Uterus (tissue), 4 donors: Measurements from ENCODE around the gene CTPS2. TPM values are rescaled to one million over a fixed set of nuclear protein-coding genes. Genes with fewer than 3 reads are reported as not detected.
A peak's percentile ranks its signal among the peaks of the same experiment; 100 is the strongest.

Source experiments
- DNase-seq, 2 donors: peaks; one replicate each; pipeline ENCODE4 v3.0.0-alpha.2; 2019 to 2020
- H3K27ac ChIP-seq, 2 donors: fragments of 200-600 bp; sonication (generic); 1 replicate in 1 of 2; 2 replicates in 1 of 2; pipeline ENCODE4 v1.5.1; 2016 to 2018
- H3K27me3 ChIP-seq, 2 donors: fragments of 200-600 bp; sonication (generic); one replicate each; pipeline ENCODE4 v1.5.1; 2018 to 2019; ENCODE audit warnings: control low read depth in 1 of 2
- H3K36me3 ChIP-seq, 2 donors: fragments of 200-600 bp; sonication (generic); one replicate each; pipeline ENCODE4 v1.5.1; 2019; ENCODE audit warnings: control low read depth in 1 of 2
- H3K4me1 ChIP-seq, 2 donors: fragments of 200-600 bp; sonication (generic); one replicate each; pipeline ENCODE4 v1.5.1; 2018 to 2019; ENCODE audit warnings: control low read depth in 1 of 2
- H3K4me3 ChIP-seq, 2 donors: fragments of 200-600 bp; sonication (generic); 1 replicate in 1 of 2; 2 replicates in 1 of 2; pipeline ENCODE4 v1.5.1; 2018 to 2019; ENCODE audit warnings: mild to moderate bottlenecking in 1 of 2
- H3K9me3 ChIP-seq, 2 donors: fragments of 200-600 bp; sonication (generic); one replicate each; pipeline ENCODE4 v1.5.1; 2019; ENCODE audit warnings: control low read depth in 1 of 2
- CTCF ChIP-seq, 4 experiments: fragments of 200-600 bp in 2 of 4; fragments of 450-650 bp in 2 of 4; sonication (generic) in 2 of 4; IDR thresholded peaks; one replicate each; pipeline ENCODE4 v1.5.1; 2016 to 2019; ENCODE audit warnings: antibody characterized with exemption in 4 of 4, mild to moderate bottlenecking in 2 of 4, moderate library complexity in 1 of 4
- POLR2A ChIP-seq, 2 donors: fragments of 450-650 bp; IDR thresholded peaks; one replicate each; pipeline ENCODE4 v1.6.1; 2016; ENCODE audit warnings: antibody characterized with exemption in 2 of 2, mild to moderate bottlenecking in 1 of 2, moderate library complexity in 1 of 2
- intact Hi-C: fragments of 100-400 bp; cut with DNase I; formaldehyde crosslinking; loops from one replicate; pipeline ENCODE4 v1.15.1; 2023; ENCODE audit warnings: low total_unique reads
- total RNA-seq, 4 donors: library from RNA; depleted of rRNA in 3 of 4; stranded (reverse); fragments of >200 nt in 3 of 4; gene quantifications; one replicate each; pipeline versions ENCODE4 v1.1.0 to v1.2.4, GENCODE V29; 2014 to 2023
- donor health status: DM: yes; HTN: yes; CAD: no.

The CTPS2 gene
- total RNA-seq, 4 donors from 2014 or later = 7.1 to 48.9 (median 14.8) TPM

- intact Hi-C loops = no loop called here
- Histone ChIP-seq H3K4me3 (no peak overlapping the region), H3K27me3 (no peaks in the 10 kb centered on the region), H3K4me1 (no peaks in the 10 kb centered on the region), H3K36me3 (no peaks in the 10 kb centered on the region), H3K9me3 (no peaks in the 10 kb centered on the region), H3K27ac (no peak overlapping the region)
- TF ChIP-seq CTCF (IDR thresholded peaks at IDR 0.05) = no peak
- TF ChIP-seq POLR2A (IDR thresholded peaks at IDR 0.05) = no peak
- no peak for DNase-seq
These were observed 13.1 kb downstream of the CTPS2 start for GRCh38 chrX:16699389-16699788.

- H3K27ac ChIP-seq = no peak overlapping the region
- H3K4me1 ChIP-seq = no peaks in the 10 kb centered on the region
- no peak for DNase-seq
- H3K36me3 ChIP-seq = no peaks in the 10 kb centered on the region
- no peaks in the 10 kb centered on the region for H3K9me3 ChIP-seq
- no peak overlapping the region for H3K4me3 ChIP-seq
- no peaks in the 10 kb centered on the region for H3K27me3 ChIP-seq
- intact Hi-C loops = no loop called here
- TF ChIP-seq POLR2A (IDR thresholded peaks at IDR 0.05) (no peak), CTCF (IDR thresholded peaks at IDR 0.05) (no peak)
These were observed 15.5 kb downstream of the CTPS2 start for GRCh38 chrX:16696956-16697355.

GRCh38 chrX:16695079-16695676 lies 17.3 kb downstream of the CTPS2 start:
- Histone ChIP-seq H3K4me1 (no peaks in the 10 kb centered on the region), H3K27me3 (no peaks in the 10 kb centered on the region), H3K27ac (no peak overlapping the region), H3K36me3 (no peaks in the 10 kb centered on the region), H3K9me3 (no peaks in the 10 kb centered on the region), H3K4me3 (no peak overlapping the region)
- intact Hi-C loops = no loop called here
- peak; percentile 71 to 83 (median 78) for TF ChIP-seq CTCF (IDR thresholded peaks at IDR 0.05)
- TF ChIP-seq POLR2A (IDR thresholded peaks at IDR 0.05) = no peak
- peak; percentile 56 to 58 for DNase-seq

GRCh38 chrX:16687514-16687913 lies 25.0 kb downstream of the CTPS2 start:
- TF ChIP-seq CTCF (IDR thresholded peaks at IDR 0.05) (no peak), POLR2A (IDR thresholded peaks at IDR 0.05) (no peak)
- H3K36me3 ChIP-seq = no peaks in the 10 kb centered on the region
- no peaks in the 10 kb centered on the region for H3K4me1 ChIP-seq

GRCh38 chrX:16683007-16683664 lies 29.3 kb downstream of the CTPS2 start:
- Histone ChIP-seq H3K27me3 (no peaks in the 10 kb centered on the region), H3K4me3 (no peak overlapping the region), H3K27ac (no peak overlapping the region), H3K4me1 (no peaks in the 10 kb centered on the region), H3K36me3 (no peaks in the 10 kb centered on the region), H3K9me3 (no peaks in the 10 kb centered on the region)
- no peak for TF ChIP-seq CTCF (IDR thresholded peaks at IDR 0.05)
- no peak for DNase-seq
- intact Hi-C loops = no loop called here

More at GRCh38 chrX:16687514-16687913, 25.0 kb downstream of the CTPS2 start:
- no peak overlapping the region for H3K27ac ChIP-seq
- intact Hi-C loops = no loop called here
- no peak overlapping the region for H3K4me3 ChIP-seq
- H3K27me3 ChIP-seq = no peaks in the 10 kb centered on the region
- no peak for DNase-seq
- H3K9me3 ChIP-seq = no peaks in the 10 kb centered on the region
